Fibroblast of the conjunctiva (primary cell): ENCODE results near the gene SF3B5.
"Not testable (repeated sequence)": the region's sequence is repeated elsewhere in the genome, so short reads cannot be mapped to it uniquely, and the experiment has no call there.

Experiments
- DNase-seq: peaks from one replicate; pipeline ENCODE4 v3.0.0-alpha.2; 2010; ENCODE audit warnings: low read depth

The SF3B5 gene

GRCh38 chr6:144063744-144064401 is 31.5 kb downstream of the SF3B5 start:
- DNase-seq: no peak

GRCh38 chr6:144063246-144063743 is 32.1 kb downstream of the SF3B5 start:
- DNase-seq: no peak

GRCh38 chr6:144062786-144063185 is 32.6 kb downstream of the SF3B5 start:
- DNase-seq: no peak

- DNase-seq: no peak
Measured at GRCh38 chr6:144059139-144059538, 36.2 kb downstream of the SF3B5 start.

GRCh38 chr6:144055121-144055931 is 40.0 kb downstream of the SF3B5 start:
- DNase-seq: no peak

- DNase-seq: no peak
Measured at GRCh38 chr6:144053601-144054000, 41.8 kb downstream of the SF3B5 start.

- DNase-seq: no peak
Measured at GRCh38 chr6:144052488-144052887, 42.9 kb downstream of the SF3B5 start.

GRCh38 chr6:144049386-144049785 is 46.0 kb downstream of the SF3B5 start:
- no peak for DNase-seq

- DNase-seq: no peak
Measured at GRCh38 chr6:144047688-144048087, 47.7 kb downstream of the SF3B5 start.

GRCh38 chr6:144046672-144047071 is 48.7 kb downstream of the SF3B5 start:
- DNase-seq: not testable (repeated sequence)

- DNase-seq: not testable (repeated sequence)
Measured at GRCh38 chr6:144044989-144045388, 50.4 kb downstream of the SF3B5 start.
